ENCODE data around the gene CD247.

GRCh38 chr1:167489571-167490340 lies 28.6 kb downstream of the CD247 start:
- TF ChIP-seq YY1 (IDR thresholded peaks at IDR 0.05; ENCODE audit: insufficient read depth, insufficient read length), result no peak
- no peak for TF ChIP-seq ZNF274 (IDR thresholded peaks at IDR 0.05; ENCODE audit: low read depth, low read length)
